GM12874 (cell line): ENCODE measurements around the gene ASB2.

ENCODE experiments used
- CTCF ChIP-seq: IDR thresholded peaks from 2 replicates; pipeline ENCODE4 v1.5.1; 2011; ENCODE audit warnings: low read depth, mild to moderate bottlenecking, control low read depth, low read length, moderate library complexity; ENCODE audit not compliant: insufficient read depth

Gene ASB2

DNA sequence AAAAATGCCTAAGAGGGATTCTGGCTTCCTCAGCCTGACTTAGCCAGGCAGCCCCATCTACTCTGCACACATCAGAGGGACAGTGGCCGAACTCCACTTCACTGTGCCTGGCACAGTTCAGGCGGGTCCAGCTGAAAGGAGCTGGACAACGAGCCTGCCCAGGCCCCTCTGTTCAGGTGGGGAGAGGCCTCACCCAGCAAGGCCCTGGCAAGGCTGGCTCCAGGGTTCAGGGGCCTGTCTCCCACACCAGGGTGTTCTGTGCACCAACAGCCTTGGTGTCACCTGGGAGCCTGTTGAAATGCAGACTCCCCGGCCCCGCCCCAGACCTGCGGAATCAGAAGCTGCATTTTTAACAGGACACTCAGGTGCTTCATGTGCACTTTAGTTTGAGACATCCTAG is 39.4 kb downstream of the ASB2 start:
- TF ChIP-seq CTCF = no peak

DNA sequence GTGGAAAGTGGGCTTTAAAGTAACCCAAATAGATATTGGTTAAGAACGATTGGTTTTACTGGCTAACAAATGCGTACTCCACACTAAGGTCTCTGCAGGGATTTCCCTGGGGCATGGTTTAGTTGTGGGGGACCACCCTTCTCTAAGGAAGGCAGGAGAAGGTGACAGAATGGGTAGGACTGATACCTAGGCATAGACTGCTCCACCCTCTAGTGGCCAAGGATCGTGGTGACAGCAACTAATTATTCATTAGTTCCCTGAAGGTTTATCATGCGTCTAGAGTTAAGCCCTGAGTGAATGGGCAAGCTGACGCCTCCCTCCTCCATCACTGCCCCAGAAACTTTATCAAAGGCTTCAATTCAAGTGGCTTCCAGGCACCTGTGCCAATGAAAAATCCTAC is 40.1 kb downstream of the ASB2 start:
- peak; percentile 73 for TF ChIP-seq CTCF

DNA sequence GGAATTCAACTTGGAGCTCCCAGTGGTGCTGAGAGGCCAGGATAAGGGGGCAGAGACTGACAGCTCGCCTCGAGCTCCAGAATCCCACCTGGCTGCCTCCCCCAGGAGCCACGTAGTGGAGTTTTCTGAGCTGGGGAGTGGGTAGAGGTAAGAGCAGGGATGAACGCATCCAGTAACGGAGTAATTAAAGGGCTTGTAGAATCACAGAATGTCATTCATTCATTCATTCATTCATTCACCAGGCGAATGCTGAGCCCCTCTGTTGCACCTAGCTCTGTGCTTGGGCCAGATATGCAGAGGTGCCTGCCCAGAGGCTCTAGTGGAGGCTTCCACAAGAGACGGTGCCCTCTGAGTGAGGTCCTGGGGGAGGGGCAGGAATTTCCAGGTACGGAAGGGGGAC is 41.2 kb downstream of the ASB2 start:
- TF ChIP-seq CTCF = no peak

GRCh38 chr14:93932642-93933041 is 43.7 kb downstream of the ASB2 start:
- no peak for TF ChIP-seq CTCF

DNA sequence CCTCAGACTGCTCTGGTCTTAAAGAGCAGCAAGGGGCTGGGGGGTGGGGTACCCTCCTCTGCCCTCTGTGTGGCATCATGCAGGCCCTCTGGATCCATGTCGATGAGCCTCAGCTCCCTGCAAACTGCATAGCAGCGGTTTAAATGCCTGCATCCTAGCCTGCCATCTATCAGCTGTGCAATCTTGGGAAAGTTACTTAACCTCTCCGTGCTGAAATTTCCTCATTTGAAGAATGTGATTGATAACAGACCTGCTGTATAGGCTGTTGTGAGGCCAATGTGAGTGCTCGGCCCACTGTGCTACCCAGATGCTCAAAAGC is 45.4 kb downstream of the ASB2 start:
- TF ChIP-seq CTCF = no peak

DNA sequence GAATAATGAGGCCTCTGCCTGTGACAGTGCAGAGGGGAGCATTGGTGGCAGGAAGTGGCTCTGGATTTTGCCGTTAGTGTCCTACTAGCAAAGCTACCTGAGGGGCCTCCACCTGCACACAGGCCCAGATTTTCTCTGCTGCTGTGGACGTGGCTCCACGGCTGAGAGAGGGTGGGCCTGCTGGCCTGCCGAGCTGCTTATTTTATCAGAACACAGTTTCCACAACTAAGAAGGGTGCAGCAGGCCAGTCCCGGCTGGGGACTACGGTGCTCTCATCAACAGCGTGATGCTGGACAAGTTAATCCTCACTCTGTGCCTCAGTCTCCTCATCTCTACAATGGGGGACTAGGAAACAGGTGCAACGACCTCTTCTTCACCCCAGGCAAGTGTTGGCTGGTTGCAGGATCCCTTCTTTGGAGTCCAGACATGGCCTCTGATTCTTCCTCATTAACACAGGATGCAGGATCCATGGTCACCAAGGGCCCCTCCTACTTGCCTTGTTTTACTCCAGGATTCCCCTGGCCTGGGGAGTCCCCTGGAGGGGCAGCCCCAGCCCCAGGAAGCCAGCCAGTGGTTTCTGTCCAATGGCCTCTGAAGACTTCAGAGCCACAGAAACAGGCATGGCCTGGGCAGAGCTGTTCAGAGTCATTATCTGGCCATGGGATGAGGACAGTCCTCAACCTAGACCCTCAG is 45.9 kb downstream of the ASB2 start:
- no peak for TF ChIP-seq CTCF

DNA sequence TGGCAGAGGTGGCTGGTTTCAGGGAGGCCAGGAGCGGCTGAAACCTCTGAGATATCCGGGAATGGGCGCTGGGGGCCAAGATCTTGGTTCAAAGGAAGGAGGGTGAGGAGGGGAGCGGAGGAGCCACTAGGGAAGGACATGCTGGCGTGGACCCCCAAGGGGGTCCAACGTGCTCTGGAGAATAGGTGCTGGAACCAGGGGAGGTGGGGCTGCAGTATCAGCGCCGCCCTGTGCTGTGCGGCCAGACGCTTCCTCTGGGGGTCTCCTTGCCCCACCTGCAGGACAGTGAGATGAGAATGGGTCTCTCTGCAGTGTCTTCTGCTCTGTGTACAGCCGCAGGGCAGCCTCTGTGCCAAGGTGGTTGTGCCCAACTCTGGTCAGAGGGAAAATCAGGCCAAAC is 46.7 kb downstream of the ASB2 start:
- TF ChIP-seq CTCF = no peak

- TF ChIP-seq CTCF = no peak
Measured at GRCh38 chr14:93929048-93929535, 47.3 kb downstream of the ASB2 start.
